Measurements from ENCODE around the gene MYO5B. TPM values are rescaled to one million over a fixed set of nuclear protein-coding genes. Genes with fewer than 3 reads are reported as not detected.

Gene MYO5B
- total RNA-seq, 4 donors from 2014 or later = 0.63 to 31.0 (median 13.0) TPM

- no peak for TF ChIP-seq CTCF (IDR thresholded peaks at IDR 0.05)
- peak; percentile 75 for ATAC-seq (ENCODE audit: low FRiP score)
- no peak for DNase-seq (ENCODE audit: low spot score)
Measured at GRCh38 chr18:49924293-49924983, 270.5 kb downstream of the MYO5B start.

GRCh38 chr18:49922228-49922627 is 272.7 kb downstream of the MYO5B start:
- TF ChIP-seq CTCF (IDR thresholded peaks at IDR 0.05) = no peak
- no peak for DNase-seq (ENCODE audit: low spot score)
- ATAC-seq (ENCODE audit: low FRiP score) = no peak

GRCh38 chr18:49921318-49921985 is 273.5 kb downstream of the MYO5B start:
- TF ChIP-seq CTCF (IDR thresholded peaks at IDR 0.05) = no peak
- no peak for ATAC-seq (ENCODE audit: low FRiP score)
- DNase-seq (ENCODE audit: low spot score) = no peak

- ATAC-seq (ENCODE audit: low FRiP score) = no peak
- no peak for DNase-seq (ENCODE audit: low spot score)
- TF ChIP-seq CTCF (IDR thresholded peaks at IDR 0.05) = no peak
Measured at GRCh38 chr18:49920731-49921130, 274.2 kb downstream of the MYO5B start.

GRCh38 chr18:49917742-49918141 is 277.2 kb downstream of the MYO5B start:
- ATAC-seq (ENCODE audit: low FRiP score) (no peak), DNase-seq (ENCODE audit: low spot score) (no peak)
- TF ChIP-seq CTCF (IDR thresholded peaks at IDR 0.05) = no peak

- no peak for ATAC-seq (ENCODE audit: low FRiP score)
- DNase-seq (ENCODE audit: low spot score) = no peak
- no peak for TF ChIP-seq CTCF (IDR thresholded peaks at IDR 0.05)
Measured at GRCh38 chr18:49915352-49915751, 279.6 kb downstream of the MYO5B start.

GRCh38 chr18:49913221-49913620 is 281.7 kb downstream of the MYO5B start:
- no peak for TF ChIP-seq CTCF (IDR thresholded peaks at IDR 0.05)
- no peak for ATAC-seq (ENCODE audit: low FRiP score)
- DNase-seq (ENCODE audit: low spot score) = no peak

All from omental fat pad (tissue), 4 donors.